Measurements from ENCODE around the gene ATXN1.

- TF ChIP-seq CTCF (IDR thresholded peaks at IDR 0.05; ENCODE audit: low read depth, low read length), result no peak
- no peak for TF ChIP-seq EZH2phosphoT487 (IDR thresholded peaks at IDR 0.05; ENCODE audit: low read depth)
These were observed 55.9 kb downstream of the ATXN1 start for GRCh38 chr6:16705081-16705993.
